ENCODE measurements around the gene ZNF860.

Gene ZNF860

DNA sequence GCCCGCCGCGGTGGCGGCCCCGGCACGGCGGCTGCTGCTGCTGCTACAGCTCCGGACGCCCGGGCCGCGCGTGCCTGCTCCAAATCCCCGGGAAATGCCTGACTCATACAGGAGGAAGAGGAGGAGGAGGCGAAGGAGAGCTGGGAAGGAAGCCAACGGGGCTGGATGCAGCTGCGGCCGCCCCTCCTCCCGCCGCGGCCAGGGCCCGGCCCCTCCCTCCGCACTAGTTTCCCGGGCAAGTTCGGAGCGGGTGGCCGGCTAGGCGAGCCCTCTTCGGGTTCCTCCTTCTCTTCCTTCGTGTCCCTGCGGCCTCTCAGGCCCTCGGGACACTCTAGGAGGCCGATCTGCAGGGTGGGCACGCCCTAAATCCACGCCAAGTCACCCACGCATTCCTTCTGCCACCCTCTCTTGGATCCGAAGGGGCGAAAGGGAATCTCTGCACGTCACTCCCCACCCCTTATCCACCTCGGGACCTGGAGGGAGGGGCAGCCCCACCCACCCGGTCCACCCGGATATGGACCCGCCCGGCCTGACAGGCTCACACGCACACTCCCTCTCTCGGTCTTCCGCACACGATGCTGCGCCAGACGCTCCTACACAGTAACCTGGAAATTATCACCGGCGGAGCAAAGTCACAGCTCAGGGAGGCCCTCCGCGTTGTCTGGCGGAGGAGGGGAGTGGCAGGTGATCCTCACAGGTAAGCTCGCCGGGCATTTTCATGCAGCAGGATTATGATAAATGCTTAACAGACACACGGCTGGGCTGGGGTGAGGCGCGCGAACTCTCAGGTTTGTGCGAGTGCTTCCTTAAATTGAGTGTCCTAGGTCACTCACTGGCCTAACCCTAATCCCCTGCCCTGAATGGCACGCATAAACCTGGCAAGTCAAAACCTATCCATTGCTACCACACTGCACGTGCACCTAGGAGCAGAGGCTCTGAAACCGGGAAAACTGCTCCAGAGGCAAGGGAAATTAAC is at the start of gene ZNF860, which contains the start of gene OSBPL10:
Gene ZNF860, plus strand, starts transcription at position 545 of the 976 bp plus-strand sequence. CDS start 7,330 bp downstream, outside the sequence.
Gene OSBPL10, minus strand, starts transcription at position 57 of the 976 bp plus-strand sequence. CDS start 83 bp downstream, outside the sequence.
- peak in 1 of 4 experiments; percentile 6 for DNase-seq

GRCh38 chr3:31932990-31933389 is 48.6 kb upstream of the ZNF860 start:
- no peak for DNase-seq

- DNase-seq, result no peak
These were observed 47.5 kb upstream of the ZNF860 start for GRCh38 chr3:31934018-31934417.

- no peak for DNase-seq
These were observed 46.7 kb upstream of the ZNF860 start for GRCh38 chr3:31934866-31935265.

- no peak for DNase-seq
These were observed 45.0 kb upstream of the ZNF860 start for GRCh38 chr3:31936420-31937060.

DNA sequence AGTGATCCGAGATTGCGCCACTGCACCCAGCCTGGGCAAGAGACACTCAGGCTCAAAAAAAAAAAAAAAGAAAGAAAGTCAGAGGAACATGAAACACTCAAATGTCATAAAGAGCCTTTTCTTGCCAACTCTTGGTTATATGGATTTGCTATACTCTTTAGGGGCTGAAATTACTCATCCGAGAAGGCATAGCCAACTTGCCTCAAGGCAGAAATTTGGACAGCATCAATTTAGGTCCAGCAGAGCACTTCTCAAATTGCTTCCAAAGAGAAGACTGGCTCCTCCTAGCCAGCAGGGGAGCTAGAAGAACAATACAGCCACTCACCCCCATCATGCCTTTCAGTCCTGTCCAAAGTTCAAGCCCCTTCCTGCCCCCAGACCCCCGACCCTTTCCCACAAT is 44.3 kb upstream of the ZNF860 start:
- DNase-seq, result no peak

DNA sequence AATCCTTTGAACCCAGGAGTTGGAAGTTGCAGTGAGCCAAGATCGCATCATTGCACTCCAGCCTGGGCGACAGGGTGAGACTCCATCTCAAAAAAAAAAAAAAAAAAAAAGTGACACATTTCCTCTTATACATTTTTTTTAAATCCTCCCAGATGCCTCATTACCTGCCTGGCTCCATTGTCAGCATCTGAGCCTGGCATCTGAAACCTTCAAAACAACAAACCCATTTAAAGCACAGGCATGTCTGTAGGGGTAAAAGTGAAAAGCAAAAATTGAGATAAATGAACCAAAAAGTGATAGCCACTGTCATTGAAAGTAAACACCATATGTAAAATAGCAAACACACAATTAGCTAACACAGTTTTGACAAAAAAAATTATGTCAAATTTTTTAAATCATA is 39.1 kb upstream of the ZNF860 start:
- DNase-seq, result no peak

GRCh38 chr3:31943041-31943440 is 38.5 kb upstream of the ZNF860 start:
- DNase-seq, result no peak

- DNase-seq, result no peak
These were observed 35.9 kb upstream of the ZNF860 start for GRCh38 chr3:31945738-31946052.

DNA sequence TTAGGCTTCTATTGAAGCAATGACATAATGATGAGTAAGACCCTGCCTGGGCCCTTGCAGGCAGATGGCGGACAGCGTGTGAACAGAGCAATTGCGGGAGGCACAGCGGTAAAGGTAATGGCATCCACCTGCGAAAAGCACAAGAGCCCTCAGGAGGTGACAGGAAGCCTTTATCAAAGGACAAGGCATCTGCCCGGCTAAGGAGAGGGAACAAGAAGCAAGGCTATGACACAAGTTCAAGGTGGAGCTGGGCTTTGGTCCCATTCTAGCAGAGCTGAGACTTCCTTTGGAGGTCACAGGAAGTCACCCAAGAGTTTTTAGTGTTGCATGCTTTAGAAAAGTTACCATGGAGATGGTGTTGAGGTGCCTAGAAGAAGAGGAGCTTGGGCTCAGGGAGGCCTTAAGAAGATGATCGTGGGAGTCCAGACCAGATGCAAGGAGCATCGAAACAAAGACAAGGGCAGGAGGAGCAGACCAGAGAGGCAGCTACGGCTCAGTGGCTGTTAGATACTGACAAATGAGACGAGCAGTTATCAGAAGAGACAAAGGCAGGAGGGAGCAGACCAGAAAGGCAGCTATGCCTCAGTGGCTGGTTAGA is 35.0 kb upstream of the ZNF860 start:
- DNase-seq, result no peak

DNA sequence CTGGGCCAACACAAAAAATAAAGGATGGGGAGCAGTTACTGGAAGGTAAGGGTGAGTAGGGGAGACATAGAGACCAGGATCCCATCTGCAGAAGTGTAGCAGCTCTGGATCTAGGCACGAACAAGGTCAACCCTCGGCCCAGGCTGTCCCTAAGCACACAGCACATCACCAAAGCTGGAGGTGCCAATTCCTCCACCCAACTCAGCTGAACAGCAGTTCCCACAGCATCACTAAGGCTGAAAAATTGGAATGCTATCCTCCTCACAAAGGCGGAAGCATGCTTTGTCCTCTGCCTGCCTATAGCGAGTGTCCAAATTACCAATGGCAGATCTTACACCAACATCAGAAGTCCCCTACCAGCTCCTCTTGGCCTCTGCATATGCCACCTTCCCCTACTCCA is 34.4 kb upstream of the ZNF860 start:
- no peak for DNase-seq

DNA sequence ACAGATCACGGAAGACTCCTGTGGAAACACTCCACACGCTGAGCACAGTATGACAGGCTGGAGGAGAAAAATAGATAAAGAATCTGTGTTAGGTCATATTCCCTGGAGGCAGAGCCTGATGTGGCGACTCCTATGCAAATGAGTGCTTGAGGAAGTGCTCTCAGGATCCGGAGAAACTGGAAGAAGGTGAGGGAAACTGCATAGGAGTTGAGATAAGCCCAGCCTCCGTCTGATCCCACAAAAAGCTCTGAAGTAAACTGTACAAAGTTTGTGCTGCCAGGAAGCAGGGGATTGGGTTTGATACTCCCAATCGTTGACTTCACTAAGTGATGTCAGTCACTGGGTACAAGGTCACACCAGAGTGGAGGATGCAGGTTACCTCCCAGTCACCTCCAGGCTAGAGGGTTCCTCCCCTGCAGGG is 33.9 kb upstream of the ZNF860 start:
- no peak for DNase-seq

DNA sequence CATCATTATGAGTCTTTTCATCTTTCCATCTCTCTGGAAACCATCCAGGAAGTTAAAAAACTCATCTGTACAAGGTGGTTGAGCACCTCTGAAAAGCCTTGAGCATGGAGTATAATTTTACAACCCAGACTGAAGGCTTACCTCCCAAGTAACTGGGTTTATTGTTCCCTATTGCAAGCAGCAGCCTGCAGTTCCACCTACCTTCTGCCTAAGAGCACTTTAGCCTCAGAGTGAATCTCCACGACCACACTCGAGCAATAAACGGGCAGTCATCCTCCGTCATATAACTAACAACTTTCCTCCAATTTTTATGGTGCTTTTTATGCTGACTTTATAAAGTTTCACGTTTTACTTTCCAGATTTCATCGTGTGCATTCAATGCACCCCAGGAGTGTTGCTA is 33.3 kb upstream of the ZNF860 start:
- no peak for DNase-seq

- no peak for DNase-seq
These were observed 29.3 kb upstream of the ZNF860 start for GRCh38 chr3:31952205-31952604.

DNA sequence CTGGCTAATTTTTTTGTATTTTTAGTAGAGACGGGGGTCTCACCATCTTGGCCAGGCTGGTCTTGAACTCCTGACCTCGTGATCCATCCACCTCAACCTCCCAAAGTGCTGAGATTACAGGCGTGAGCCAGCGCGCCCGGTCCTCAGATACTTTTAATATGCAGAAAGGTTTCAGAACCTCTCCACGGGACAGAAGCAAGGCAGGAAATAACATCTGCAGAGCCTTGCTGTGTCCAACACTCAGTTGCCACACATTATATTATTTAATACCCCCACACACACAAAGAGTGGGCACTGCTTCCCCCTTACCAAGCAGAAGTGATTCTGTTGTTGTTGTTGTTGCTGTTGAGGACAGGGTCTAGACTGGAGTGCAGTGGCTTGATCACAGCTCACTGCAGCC is 28.5 kb upstream of the ZNF860 start:
- DNase-seq, result no peak

DNA sequence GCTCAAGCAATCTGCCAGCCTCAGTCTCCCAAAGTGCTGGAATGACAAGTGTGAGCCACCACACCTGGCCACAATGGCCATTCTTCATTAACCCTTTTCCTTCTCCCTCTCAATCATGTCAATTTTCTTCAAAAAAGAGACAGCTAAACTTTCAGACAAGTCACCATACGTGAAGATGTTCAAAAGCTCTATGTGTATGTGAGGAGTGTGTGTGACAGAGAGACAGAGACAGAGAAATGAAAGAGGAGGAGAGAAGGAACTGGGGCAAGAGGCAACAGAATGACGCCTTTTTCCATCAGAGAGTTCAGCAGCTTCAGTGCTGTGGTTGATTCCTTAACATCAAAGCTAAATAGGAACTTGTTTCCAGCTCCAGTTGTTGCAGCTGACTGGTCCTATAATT is 27.9 kb upstream of the ZNF860 start:
- no peak for DNase-seq

DNA sequence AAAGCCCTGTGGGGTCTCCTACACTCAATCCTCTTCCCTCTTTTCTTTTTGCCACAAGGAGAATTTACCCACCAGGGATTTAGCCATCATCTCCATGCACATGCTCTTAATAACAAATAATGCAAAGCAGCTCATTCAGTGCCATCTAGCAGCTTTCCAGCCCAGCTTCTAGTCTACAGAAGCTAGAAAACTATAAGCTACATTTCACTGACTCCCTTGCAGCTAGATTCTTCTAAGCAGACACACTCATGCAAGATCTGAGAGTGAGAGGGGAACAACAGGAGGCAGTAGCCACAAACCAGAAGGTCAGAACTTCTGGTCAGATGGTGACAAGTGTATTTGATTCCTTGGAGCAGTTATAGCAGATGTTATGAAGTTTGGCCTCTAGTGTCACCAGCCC is 26.0 kb upstream of the ZNF860 start:
- no peak for DNase-seq

- DNase-seq, result no peak
These were observed 24.4 kb upstream of the ZNF860 start for GRCh38 chr3:31957106-31957505.

DNA sequence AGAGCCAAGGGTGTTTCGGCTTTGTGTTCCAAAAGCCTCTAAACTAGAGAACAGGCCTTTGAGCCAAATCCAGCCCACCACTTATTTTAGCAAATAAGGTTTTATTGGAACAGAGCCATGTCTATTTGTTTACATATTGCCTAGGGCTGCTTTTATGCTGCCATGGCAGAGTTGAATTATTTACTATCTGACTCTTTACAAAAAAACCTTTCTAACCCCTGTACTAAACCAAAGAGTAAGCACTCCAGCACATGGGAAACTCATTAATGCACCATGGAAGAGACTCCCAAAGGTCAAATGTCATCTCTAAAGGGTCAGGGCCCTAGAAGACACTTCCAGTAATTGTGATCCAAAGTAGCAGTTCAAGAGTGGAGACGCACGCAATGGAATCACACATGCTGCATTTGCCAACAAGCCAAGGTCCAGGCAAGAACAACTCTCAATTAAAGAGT is 22.8 kb upstream of the ZNF860 start:
- DNase-seq, result no peak

- DNase-seq, result no peak
These were observed 22.3 kb upstream of the ZNF860 start for GRCh38 chr3:31959251-31959650.

- DNase-seq, result no peak
These were observed 21.4 kb upstream of the ZNF860 start for GRCh38 chr3:31959951-31960792.

- no peak for DNase-seq
These were observed 20.6 kb upstream of the ZNF860 start for GRCh38 chr3:31960793-31961431.

All from activated CD4-positive, CD25-positive, alpha-beta regulatory T cell (primary cell).